Stomach (tissue), 4 donors: ENCODE data around the gene GLS.

Experiments
- EP300 ChIP-seq: sonication (generic); formaldehyde crosslinking; IDR thresholded peaks from one replicate; pipeline ENCODE4 v1.6.1; 2017; ENCODE audit warnings: antibody characterized with exemption
- POLR2A ChIP-seq, 4 donors: fragments of 450-650 bp; IDR thresholded peaks; one replicate each; pipeline ENCODE4 v1.6.1; 2016; ENCODE audit warnings: antibody characterized with exemption in 4 of 4, control low read depth in 2 of 4, mild to moderate bottlenecking in 1 of 4, moderate library complexity in 1 of 4
- TF ChIP-seq, protein P1 (sequence below), 7 experiments: fragments of 450-650 bp in 4 of 7; fragments of 200-600 bp in 3 of 7; sonication (generic) in 3 of 7; IDR thresholded peaks; one replicate each; pipeline ENCODE4 v1.5.1; 2016 to 2019; ENCODE audit warnings: antibody characterized with exemption in 7 of 7, control low read depth in 2 of 7, mild to moderate bottlenecking in 1 of 7

GRCh38 chr2:190976521-190976920 lies 95.9 kb downstream of the GLS start:
- TF ChIP-seq, protein P1, sequence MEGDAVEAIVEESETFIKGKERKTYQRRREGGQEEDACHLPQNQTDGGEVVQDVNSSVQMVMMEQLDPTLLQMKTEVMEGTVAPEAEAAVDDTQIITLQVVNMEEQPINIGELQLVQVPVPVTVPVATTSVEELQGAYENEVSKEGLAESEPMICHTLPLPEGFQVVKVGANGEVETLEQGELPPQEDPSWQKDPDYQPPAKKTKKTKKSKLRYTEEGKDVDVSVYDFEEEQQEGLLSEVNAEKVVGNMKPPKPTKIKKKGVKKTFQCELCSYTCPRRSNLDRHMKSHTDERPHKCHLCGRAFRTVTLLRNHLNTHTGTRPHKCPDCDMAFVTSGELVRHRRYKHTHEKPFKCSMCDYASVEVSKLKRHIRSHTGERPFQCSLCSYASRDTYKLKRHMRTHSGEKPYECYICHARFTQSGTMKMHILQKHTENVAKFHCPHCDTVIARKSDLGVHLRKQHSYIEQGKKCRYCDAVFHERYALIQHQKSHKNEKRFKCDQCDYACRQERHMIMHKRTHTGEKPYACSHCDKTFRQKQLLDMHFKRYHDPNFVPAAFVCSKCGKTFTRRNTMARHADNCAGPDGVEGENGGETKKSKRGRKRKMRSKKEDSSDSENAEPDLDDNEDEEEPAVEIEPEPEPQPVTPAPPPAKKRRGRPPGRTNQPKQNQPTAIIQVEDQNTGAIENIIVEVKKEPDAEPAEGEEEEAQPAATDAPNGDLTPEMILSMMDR (IDR thresholded peaks at IDR 0.05), result no peak
- TF ChIP-seq POLR2A (IDR thresholded peaks at IDR 0.05) (no peak), EP300 (no peak)
